GM20000 (cell line): ENCODE results near the gene CENPU.

ENCODE experiments used
- DNase-seq: peaks from one replicate; pipeline ENCODE4 v3.0.0; 2012; ENCODE audit warnings: low spot score
- CTCF ChIP-seq: IDR thresholded peaks from 2 replicates; pipeline ENCODE4 v1.5.1; 2012; ENCODE audit warnings: mild to moderate bottlenecking, control low read depth; ENCODE audit errors: extremely low read depth, missing control alignments

The CENPU gene

DNA sequence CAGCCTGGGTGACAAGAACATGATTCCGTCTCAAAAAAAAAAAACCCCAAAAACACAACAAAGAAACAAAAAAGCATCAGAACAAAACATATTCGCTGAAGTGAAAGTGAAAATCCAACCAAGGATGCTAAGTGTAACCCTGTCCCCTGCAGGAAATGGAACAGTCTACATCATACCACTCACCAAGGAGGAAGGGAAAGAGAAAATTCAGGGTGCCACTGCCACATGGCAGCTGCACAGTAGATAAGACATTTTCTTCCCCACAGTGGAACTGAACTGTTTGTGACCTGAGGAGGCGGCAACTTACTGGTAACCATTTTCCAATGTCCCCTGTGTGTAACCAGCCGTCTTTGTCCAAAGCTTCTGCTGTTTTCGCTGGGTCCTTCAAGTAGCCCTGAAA, 28.2 kb upstream of the CENPU start:
- no peak for TF ChIP-seq CTCF
- no peak for DNase-seq

- TF ChIP-seq CTCF: no peak
- no peak for DNase-seq
Measured at GRCh38 chr4:184760681-184761080, 26.8 kb upstream of the CENPU start.

GRCh38 chr4:184757810-184758209, 23.9 kb upstream of the CENPU start:
- no peak for TF ChIP-seq CTCF
- no peak for DNase-seq

DNA sequence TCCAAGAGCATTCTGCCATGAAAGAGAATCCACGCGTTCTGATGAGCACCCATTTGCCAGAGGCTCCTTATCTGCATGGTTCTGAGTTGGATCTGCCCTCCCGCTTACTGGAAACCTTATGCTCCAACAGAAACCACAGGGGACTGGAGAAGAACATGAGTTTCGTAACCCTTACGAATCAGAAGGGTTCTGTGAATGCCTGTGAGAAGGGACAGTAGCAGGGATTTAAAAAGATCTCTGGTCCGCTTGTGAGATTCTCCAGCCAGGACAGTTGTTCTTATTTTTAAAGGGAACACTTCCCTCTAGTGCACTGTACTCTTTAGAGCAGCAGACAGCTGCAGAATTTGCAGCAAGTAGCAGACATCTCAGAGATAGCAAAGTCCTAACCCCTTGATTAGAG, 22.5 kb upstream of the CENPU start:
- TF ChIP-seq CTCF: no peak
- DNase-seq: no peak

- no peak for TF ChIP-seq CTCF
- DNase-seq: no peak
Measured at GRCh38 chr4:184755278-184755677, 21.4 kb upstream of the CENPU start.

GRCh38 chr4:184752496-184753275, 18.8 kb upstream of the CENPU start:
- no peak for TF ChIP-seq CTCF
- no peak for DNase-seq

GRCh38 chr4:184751585-184751956, 17.7 kb upstream of the CENPU start:
- no peak for DNase-seq
- no peak for TF ChIP-seq CTCF
